Stimulated activated CD4-positive, alpha-beta T cell treated with anti-CD3 and anti-CD28 coated beads, TNF-alpha, amount 100 ng/mL, for 48 hours (primary cell): ENCODE measurements around the gene TEX261.

Source experiments
- DNase-seq, 3 donors: peaks; one replicate each; pipeline ENCODE4 v3.0.0-alpha.2; 2020; ENCODE audit warnings: low read depth in 3 of 3

TEX261 gene

GRCh38 chr2:70982971-70983370, 11.7 kb downstream of the TEX261 start:
- no peak for DNase-seq

GRCh38 chr2:70981866-70982810, 12.5 kb downstream of the TEX261 start:
- no peak for DNase-seq

GRCh38 chr2:70981421-70981820, 13.3 kb downstream of the TEX261 start:
- no peak for DNase-seq

GRCh38 chr2:70979626-70980025, 15.0 kb downstream of the TEX261 start:
- no peak for DNase-seq

GRCh38 chr2:70979180-70979488, 15.5 kb downstream of the TEX261 start:
- DNase-seq = no peak

- DNase-seq = no peak
Observed at GRCh38 chr2:70978341-70979179, 16.1 kb downstream of the TEX261 start, which contains the start of gene ANKRD53. Gene ANKRD53 (plus strand): TSS chr2:70978630. CDS start chr2:70978646, 16 bp downstream.

- no peak for DNase-seq
Observed at GRCh38 chr2:70977605-70978205, 17.0 kb downstream of the TEX261 start.

GRCh38 chr2:70975237-70975636, 19.4 kb downstream of the TEX261 start:
- DNase-seq = no peak

GRCh38 chr2:70974592-70974991, 20.1 kb downstream of the TEX261 start:
- DNase-seq = no peak

GRCh38 chr2:70967189-70967588, 27.5 kb downstream of the TEX261 start:
- DNase-seq = no peak

- no peak for DNase-seq
Observed at GRCh38 chr2:70966681-70967080, 28.0 kb downstream of the TEX261 start.

GRCh38 chr2:70965506-70965905, 29.2 kb downstream of the TEX261 start:
- no peak for DNase-seq

GRCh38 chr2:70964596-70965386, 29.9 kb downstream of the TEX261 start:
- DNase-seq = peak; percentile 64 to 81 (median 68)

- no peak for DNase-seq
Observed at GRCh38 chr2:70964133-70964532, 30.5 kb downstream of the TEX261 start.

GRCh38 chr2:70962885-70963878, 31.5 kb downstream of the TEX261 start:
- no peak for DNase-seq

GRCh38 chr2:70962211-70962884, 32.3 kb downstream of the TEX261 start:
- DNase-seq = no peak

- no peak for DNase-seq
Observed at GRCh38 chr2:70961648-70961994, 33.1 kb downstream of the TEX261 start.

GRCh38 chr2:70960833-70961647, 33.6 kb downstream of the TEX261 start:
- DNase-seq = no peak
